Body of pancreas (tissue), 4 donors: Measurements from ENCODE around the gene ZFP92. TPM values are rescaled to one million over a fixed set of nuclear protein-coding genes. Genes with fewer than 3 reads are reported as not detected.
"Not testable (repeated sequence)": the region's sequence is repeated elsewhere in the genome, so short reads cannot be mapped to it uniquely, and the experiment has no call there.

ENCODE experiments used
- ATAC-seq: fragments of 150-250 bp; one replicate; pipeline ENCODE4 v1.9.1; 2016
- DNase-seq, 4 donors: peaks; one replicate each; pipeline ENCODE4 v3.0.0-alpha.2; 2019
- H3K27ac ChIP-seq, 4 donors: fragments of 200-600 bp; sonication (generic); 1 replicate in 3 of 4; 2 replicates in 1 of 4; pipeline versions ENCODE4 v1.5.1 to v1.6.1; 2016 to 2019; ENCODE audit warnings: mild to moderate bottlenecking in 1 of 4, mixed read lengths in 1 of 4, moderate library complexity in 1 of 4
- H3K27me3 ChIP-seq, 2 donors: fragments of 200-600 bp; sonication (generic); one replicate each; pipeline ENCODE4 v1.6.0; 2016; ENCODE audit warnings: mild to moderate bottlenecking in 1 of 2
- H3K36me3 ChIP-seq, 2 donors: fragments of 200-600 bp; sonication (generic); replicated peaks in 1 of 2; 2 replicates each; pipeline ENCODE4 v1.5.1; 2016; ENCODE audit warnings: low read depth in 2 of 2; ENCODE audit not compliant: insufficient read depth in 1 of 2
- H3K4me1 ChIP-seq: fragments of 200-600 bp; sonication (generic); one replicate; pipeline ENCODE4 v1.6.0; 2016
- H3K4me3 ChIP-seq, 2 donors: fragments of 200-600 bp; sonication (generic); 1 replicate in 1 of 2; 2 replicates in 1 of 2; pipeline ENCODE4 v1.5.1; 2016 to 2019
- H3K9me3 ChIP-seq, 3 donors: fragments of 200-600 bp; sonication (generic); 1 replicate in 2 of 3; 2 replicates in 1 of 3; pipeline ENCODE4 v1.5.1; 2016
- POLR2A ChIP-seq, 3 donors: fragments of 450-650 bp; IDR thresholded peaks; one replicate each; pipeline ENCODE4 v1.6.1; 2016; ENCODE audit warnings: antibody characterized with exemption in 3 of 3, mild to moderate bottlenecking in 2 of 3
- WGBS, 2 donors: methylation state at CpG; one replicate each; pipeline ENCODE4 v1.1.5; 2017; 5-methylcytosine and 5-hydroxymethylcytosine counted together
- intact Hi-C: fragments of 100-400 bp; cut with DNase I; formaldehyde crosslinking; loops from one replicate; pipeline ENCODE4 v1.15.1; 2023
- total RNA-seq, 2 donors: library from RNA; depleted of rRNA; stranded (reverse); fragments of >200 nt; gene quantifications; one replicate each; pipeline ENCODE4 v1.1.0, GENCODE V29; 2016
- TF ChIP-seq, protein P1 (sequence below), 7 experiments: fragments of 450-650 bp in 4 of 7; fragments of 200-600 bp in 3 of 7; sonication (generic) in 3 of 7; IDR thresholded peaks; one replicate each; pipeline ENCODE4 v1.5.1; 2016 to 2019; ENCODE audit warnings: antibody characterized with exemption in 7 of 7

The ZFP92 gene
- total RNA-seq, 2 donors from 2014 or later: 0.33 to 0.78 TPM

DNA sequence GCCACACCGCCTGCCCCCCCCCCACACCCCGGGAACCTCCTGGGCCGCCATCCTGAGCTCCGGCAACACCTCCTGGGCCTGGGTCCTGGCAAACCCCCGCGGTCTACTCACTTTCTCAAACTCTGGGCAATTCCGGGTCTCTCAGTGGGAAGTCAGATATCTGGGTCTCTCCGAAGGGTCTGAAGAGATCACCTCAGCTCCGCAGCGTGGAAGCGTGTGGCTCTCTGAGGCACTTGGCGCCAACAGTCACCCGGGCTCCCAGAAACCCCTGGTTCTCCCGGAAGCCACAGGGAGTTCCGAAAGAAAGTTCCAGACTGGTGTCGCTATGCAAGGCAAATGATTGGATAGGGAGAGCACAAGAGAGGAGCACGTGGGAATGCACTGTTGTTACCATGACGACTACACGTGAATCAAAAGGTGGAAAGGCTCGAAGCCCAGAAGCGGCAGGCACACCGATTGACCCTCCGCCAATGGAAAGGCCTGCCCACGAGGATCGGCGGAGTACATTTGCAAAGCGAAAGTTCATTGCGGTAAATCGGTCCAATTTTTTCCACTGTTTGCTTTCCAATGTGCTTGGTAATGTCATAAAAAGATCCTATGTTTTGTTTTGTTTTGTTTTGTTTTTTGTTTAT lies 10.0 kb upstream of the ZFP92 start, which contains the start of gene PNMA6E:
PNMA6E (minus strand) TSS at position 218 of the 632 bp plus-strand sequence. CDS start 2,501 bp downstream, outside the sequence.
- H3K36me3 ChIP-seq: no peaks in the 10 kb centered on the region
- ATAC-seq (no peak), DNase-seq (no peak)
- 88 to 91% methylated on average over 17 to 24 of the region's 29 CpGs for WGBS, 2 donors
- H3K4me1 ChIP-seq: no peaks in the 10 kb centered on the region
- no peak within 1 kb of the TSS for H3K4me3 ChIP-seq
- no peak for TF ChIP-seq POLR2A (IDR thresholded peaks at IDR 0.05)
- TF ChIP-seq, protein P1, sequence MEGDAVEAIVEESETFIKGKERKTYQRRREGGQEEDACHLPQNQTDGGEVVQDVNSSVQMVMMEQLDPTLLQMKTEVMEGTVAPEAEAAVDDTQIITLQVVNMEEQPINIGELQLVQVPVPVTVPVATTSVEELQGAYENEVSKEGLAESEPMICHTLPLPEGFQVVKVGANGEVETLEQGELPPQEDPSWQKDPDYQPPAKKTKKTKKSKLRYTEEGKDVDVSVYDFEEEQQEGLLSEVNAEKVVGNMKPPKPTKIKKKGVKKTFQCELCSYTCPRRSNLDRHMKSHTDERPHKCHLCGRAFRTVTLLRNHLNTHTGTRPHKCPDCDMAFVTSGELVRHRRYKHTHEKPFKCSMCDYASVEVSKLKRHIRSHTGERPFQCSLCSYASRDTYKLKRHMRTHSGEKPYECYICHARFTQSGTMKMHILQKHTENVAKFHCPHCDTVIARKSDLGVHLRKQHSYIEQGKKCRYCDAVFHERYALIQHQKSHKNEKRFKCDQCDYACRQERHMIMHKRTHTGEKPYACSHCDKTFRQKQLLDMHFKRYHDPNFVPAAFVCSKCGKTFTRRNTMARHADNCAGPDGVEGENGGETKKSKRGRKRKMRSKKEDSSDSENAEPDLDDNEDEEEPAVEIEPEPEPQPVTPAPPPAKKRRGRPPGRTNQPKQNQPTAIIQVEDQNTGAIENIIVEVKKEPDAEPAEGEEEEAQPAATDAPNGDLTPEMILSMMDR (IDR thresholded peaks at IDR 0.05): no peak
- H3K9me3 ChIP-seq: no peaks in the 10 kb centered on the region
- no peaks in the 10 kb centered on the region for H3K27me3 ChIP-seq
- no peak within 1 kb of the TSS for H3K27ac ChIP-seq
- intact Hi-C loops: no loop called here

DNA sequence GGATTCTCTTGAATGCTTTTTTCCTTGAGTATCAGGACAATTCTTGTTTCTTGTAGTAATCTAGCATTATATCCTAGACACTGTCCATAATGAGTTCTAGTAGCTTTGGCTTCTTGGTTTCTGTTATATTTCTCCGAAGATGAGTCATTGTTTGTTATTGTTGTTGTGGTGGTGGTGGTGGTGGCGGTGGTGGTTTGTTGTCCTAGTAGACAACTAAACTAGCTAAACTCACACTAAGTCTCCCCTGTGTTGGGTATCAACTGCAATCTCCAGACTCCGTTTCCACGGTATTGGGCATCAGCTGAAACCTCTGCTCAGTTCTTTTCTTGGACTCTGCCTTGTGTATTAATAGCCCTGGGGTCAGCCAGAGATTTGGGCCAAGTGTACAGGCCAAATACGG lies 6.9 kb upstream of the ZFP92 start:
- H3K36me3 ChIP-seq, DNase-seq, H3K4me1 ChIP-seq, H3K27ac ChIP-seq, intact Hi-C loops, H3K4me3 ChIP-seq, H3K27me3 ChIP-seq, ATAC-seq, H3K9me3 ChIP-seq: not testable (repeated sequence)
- WGBS, 2 donors: 79 to 92% methylated on average over 3 to 4 of the region's 5 CpGs

DNA sequence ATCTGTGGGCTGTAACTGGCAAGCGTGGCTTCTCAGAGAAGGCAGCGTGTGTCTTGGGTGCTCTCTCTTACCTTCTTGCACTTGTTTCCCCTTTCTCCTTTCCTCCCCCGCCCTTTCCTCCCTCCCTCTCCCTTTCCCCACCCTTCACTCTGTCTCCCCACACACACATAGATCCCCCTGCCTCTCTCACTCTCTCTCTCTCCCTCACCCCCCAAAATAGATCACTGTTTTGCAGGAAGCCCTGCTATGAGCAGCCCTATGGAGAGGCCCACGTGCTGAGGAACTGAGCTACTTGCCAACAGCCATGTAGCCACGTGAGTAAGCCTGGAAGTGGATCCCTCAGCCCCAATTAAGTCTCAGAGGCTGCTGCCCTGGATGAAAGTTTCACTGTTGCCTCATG lies 5.8 kb upstream of the ZFP92 start:
- no peak for DNase-seq
- Histone ChIP-seq H3K27ac (no peak overlapping the region), H3K4me1 (no peaks in the 10 kb centered on the region), H3K9me3 (no peaks in the 10 kb centered on the region), H3K4me3 (no peak overlapping the region), H3K27me3 (no peaks in the 10 kb centered on the region), H3K36me3 (no peaks in the 10 kb centered on the region)
- intact Hi-C loops: no loop called here
- 41 to 58% methylated on average over 2 to 4 of the region's 5 CpGs for WGBS, 2 donors
- no peak for ATAC-seq
- no peak for TF ChIP-seq POLR2A (IDR thresholded peaks at IDR 0.05)
- TF ChIP-seq, protein P1 (IDR thresholded peaks at IDR 0.05): no peak

DNA sequence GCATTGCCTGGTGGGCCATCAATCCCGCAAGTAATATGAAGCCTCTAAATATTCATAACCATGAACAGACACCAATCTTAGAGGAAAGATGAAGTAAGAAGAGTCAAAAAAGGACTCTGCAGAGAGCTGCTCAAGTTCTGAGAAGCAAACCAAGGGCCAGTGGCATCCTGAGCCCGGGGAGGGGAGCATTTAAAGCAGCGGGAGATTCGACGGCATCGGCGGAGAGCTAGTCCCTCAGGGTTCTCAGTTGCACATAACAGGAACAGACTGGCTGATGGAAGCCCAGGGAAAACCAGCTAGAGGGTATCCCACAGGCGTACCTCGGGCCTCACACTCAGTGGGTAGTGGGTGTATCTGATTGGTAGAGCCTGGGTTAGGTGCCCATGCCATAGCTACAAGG lies 5.3 kb upstream of the ZFP92 start:
- no peaks in the 10 kb centered on the region for H3K27me3 ChIP-seq
- H3K36me3 ChIP-seq: no peaks in the 10 kb centered on the region
- H3K27ac ChIP-seq: no peak overlapping the region
- WGBS, 2 donors: 76 to 85% methylated on average over 6 to 9 of the region's 9 CpGs
- TF ChIP-seq, protein P1 (IDR thresholded peaks at IDR 0.05): no peak
- TF ChIP-seq POLR2A (IDR thresholded peaks at IDR 0.05): no peak
- intact Hi-C loops: no loop called here
- H3K4me3 ChIP-seq: no peak overlapping the region
- no peaks in the 10 kb centered on the region for H3K4me1 ChIP-seq
- ATAC-seq (no peak), DNase-seq (no peak)
- no peaks in the 10 kb centered on the region for H3K9me3 ChIP-seq

DNA sequence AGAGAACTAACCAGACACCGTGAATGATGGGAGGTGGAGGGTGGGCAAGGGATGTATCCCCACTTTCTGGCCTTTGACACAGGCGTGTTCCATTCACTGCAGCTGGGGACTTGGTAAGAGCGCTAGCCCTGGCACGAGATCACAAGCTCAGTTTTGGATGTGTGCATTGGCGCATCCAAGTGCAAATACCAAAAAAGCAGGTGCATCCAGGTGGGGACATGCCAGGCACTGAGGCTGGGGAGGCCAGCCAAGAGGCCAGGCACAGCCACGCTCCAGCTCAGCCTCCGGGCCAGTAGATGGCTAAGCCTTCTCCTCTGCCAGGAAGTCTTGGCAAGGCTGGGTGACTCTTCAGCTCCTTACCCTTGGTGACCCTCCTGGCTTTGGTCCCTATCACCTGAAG lies 4.4 kb upstream of the ZFP92 start:
- H3K36me3 ChIP-seq: no peaks in the 10 kb centered on the region
- peaks cover 6% of the 10 kb centered on the region for H3K4me1 ChIP-seq
- H3K27me3 ChIP-seq: no peaks in the 10 kb centered on the region
- WGBS, 2 donors: 64 to 69% methylated on average over 3 to 7 of the region's 7 CpGs
- H3K9me3 ChIP-seq: no peaks in the 10 kb centered on the region
- no peak for ATAC-seq
- H3K27ac ChIP-seq: no peak overlapping the region
- H3K4me3 ChIP-seq: no peak overlapping the region
- DNase-seq: no peak
- intact Hi-C loops: no loop called here
- no peak for TF ChIP-seq POLR2A (IDR thresholded peaks at IDR 0.05)
- TF ChIP-seq, protein P1 (IDR thresholded peaks at IDR 0.05): no peak
